Measurements from ENCODE around the gene CAMTA1.
A peak's percentile ranks its signal among the peaks of the same experiment; 100 is the strongest.

The CAMTA1 gene

DNA sequence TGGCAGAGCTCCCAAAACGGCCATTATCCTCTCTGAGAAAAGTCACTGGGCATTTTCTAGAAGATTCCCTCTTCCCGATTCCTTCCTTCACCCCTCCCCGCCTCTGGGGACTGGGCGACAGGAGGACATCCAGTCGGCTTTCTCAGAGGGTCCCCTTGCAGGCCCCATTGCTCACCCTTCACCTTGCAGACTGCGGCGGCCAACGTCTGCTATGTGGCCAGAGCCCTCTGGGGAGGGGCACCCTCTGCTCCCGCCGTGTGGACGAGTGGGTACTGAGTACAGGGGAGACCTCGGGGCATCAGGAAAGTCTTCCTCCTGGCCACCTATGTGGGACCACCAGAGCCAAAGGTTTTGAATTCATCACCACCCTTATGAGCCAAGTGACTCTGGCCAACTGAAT lies 692.3 kb downstream of the CAMTA1 start:
- DNase-seq (ENCODE audit: low spot score), result no peak

- no peak for DNase-seq (ENCODE audit: low spot score)
These were observed 693.0 kb downstream of the CAMTA1 start for GRCh38 chr1:7478142-7478790.

GRCh38 chr1:7478809-7479499 lies 693.7 kb downstream of the CAMTA1 start:
- peak; percentile 88 for DNase-seq (ENCODE audit: low spot score)

DNA sequence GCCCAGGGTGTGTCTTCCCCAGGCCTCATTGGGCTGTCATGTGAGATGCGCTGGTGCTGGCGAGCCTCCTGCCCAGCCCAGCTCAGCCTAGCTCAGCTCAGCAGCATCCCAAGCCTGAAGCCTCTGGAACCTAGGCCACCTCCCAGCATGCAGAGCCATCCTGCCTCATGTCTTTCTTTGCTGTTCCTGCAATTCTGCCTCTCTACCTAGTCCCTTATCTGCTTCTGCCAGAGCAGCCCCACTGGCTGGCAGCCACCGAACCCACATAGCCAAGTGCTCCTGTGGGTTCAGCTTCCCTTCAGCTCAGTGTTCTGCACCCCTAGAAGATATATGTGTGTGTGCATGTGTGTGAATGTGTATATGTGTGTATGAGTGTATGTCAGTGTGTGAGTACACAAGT lies 694.3 kb downstream of the CAMTA1 start:
- no peak for DNase-seq (ENCODE audit: low spot score)

GRCh38 chr1:7481194-7481593 lies 695.9 kb downstream of the CAMTA1 start:
- DNase-seq (ENCODE audit: low spot score), result no peak

- DNase-seq (ENCODE audit: low spot score), result no peak
These were observed 696.8 kb downstream of the CAMTA1 start for GRCh38 chr1:7482077-7482476.

GRCh38 chr1:7482772-7483495 lies 697.7 kb downstream of the CAMTA1 start:
- DNase-seq (ENCODE audit: low spot score), result no peak

DNA sequence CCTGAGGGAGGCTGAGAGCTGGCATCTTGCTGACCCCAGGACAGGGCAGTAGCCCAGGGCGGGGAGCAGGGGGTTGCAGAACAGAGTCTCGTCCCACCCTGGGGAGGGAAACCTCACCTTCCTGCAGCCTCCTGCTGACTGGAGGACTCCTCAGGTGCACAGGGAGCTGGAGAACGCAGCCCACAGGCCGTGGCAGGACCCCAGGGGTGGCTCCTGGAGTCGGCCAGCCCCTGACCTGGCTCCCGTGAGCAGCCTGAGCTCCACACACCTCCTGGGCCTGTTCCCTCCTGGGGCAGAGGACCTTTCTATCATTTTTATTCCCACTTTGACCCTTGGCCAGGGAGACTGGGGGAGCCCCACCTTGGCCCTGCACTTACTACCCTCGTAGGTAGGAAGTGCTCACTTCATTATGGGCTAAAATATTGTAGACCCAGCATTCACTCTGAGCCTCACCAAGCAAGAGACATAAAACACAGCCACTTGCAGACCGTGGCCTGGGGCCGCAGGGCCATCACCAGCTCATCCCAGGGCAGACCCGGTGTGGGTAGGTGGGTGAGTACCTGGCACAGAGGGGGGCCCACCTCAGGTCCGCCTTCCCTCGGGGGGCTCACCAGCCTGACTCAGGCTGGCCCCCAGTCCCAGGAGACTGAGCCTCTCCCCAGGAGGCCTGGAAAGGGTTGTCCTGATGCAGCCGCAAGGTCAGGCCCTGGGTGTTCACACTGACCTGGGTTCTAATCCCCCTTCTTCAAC lies 698.6 kb downstream of the CAMTA1 start:
- no peak for DNase-seq (ENCODE audit: low spot score)

DNA sequence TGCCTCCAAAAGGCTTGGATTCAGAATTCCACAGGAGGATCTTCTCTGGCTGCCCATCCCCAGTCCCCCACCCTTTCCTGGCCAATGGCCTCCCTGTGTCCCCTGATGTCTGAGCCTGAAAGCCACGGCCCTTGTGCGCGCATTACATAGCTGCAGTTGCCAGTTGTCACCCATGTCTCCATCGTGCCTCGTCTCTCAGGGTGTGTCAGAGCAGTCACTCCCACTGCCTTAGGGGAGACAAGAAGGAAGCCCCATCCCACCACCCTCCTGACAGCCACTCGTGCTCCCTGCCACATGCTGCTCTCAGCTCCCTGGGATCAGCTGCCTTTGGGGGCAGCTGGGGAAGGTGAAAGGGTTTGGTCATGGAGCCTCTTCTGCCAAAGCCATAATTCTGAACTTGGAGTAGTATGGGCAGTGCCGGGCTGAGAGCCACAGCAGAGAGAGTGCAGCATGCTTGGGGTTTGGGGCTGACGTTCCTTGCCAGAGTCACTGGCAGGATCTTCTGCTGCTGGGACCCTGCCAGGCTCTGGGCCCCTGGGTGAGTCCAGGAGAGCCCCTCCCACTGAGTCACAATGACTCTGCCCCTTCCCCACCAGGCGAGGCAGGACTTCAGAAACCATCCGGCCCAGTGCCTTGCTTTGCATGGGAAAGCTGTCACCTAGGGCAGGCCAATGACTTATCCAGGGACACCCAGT lies 700.0 kb downstream of the CAMTA1 start:
- DNase-seq (ENCODE audit: low spot score), result peak; percentile 55

DNA sequence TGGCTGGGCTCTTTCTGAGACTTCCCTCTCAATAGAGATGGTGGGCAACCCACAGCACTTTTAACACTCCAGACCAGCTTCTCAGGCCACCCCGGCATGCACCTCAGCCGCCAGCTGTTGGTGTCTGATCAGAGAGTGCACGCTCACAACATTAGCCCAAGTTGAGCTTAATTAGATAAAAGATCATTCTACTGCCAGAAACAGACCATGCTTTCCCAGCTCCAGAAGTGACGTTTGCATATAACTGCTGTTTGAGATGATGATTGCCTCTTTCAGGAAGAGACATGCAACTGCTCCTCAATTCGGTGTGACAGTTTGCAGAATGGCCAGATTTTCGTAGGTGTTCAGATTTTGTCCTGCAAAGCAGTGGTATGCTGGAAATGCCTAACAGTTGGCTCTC lies 700.6 kb downstream of the CAMTA1 start:
- no peak for DNase-seq (ENCODE audit: low spot score)

DNA sequence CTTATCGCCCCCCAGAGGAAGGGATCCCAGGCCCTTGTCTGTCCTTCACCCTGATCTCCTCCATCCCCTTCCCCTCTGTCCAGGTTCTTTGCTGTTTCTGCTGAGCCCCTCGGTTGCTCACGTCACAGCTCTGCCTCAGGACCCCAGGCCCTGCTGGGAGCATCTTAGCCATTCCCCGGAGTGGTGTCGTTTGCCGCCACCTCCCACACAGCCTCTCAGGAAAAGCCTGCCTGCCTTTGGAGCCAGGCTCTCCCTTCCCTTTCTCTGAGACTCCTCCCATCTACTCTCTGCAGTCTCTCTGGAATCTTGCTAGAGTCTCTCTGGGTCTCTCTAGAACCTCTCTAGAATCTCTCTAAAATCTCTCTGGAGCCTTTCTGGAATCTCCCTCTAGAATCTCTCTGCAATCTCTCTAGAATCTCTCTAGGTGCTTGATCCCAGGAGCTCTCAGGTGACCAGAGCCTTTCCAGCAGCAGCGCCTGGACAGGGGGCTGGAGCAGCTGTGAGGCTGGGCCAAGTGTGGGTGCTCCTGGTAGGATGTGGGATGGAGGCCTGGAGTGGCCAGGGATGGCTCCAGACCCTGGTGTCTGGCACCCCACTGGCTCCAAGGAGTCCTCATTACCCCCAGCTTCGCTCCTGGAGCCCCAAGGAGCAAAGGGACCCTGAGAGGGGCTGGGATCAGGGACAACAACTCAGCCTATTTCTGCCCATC lies 702.7 kb downstream of the CAMTA1 start:
- DNase-seq (ENCODE audit: low spot score), result no peak

DNA sequence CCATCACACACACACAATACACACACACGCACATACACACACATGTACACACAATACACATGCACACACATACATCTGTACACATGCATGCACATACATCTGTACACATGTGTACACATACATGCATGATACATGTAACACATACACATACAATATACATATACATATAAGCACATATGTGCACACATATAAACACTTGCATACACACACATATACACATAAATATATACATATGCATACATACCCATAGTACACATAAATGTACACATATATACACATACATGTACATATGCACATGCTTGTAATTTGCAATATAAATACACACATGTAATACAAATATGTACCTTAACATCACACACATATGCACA lies 703.2 kb downstream of the CAMTA1 start:
- no peak for DNase-seq (ENCODE audit: low spot score)

- DNase-seq (ENCODE audit: low spot score), result no peak
These were observed 704.3 kb downstream of the CAMTA1 start for GRCh38 chr1:7489586-7489985.

DNA sequence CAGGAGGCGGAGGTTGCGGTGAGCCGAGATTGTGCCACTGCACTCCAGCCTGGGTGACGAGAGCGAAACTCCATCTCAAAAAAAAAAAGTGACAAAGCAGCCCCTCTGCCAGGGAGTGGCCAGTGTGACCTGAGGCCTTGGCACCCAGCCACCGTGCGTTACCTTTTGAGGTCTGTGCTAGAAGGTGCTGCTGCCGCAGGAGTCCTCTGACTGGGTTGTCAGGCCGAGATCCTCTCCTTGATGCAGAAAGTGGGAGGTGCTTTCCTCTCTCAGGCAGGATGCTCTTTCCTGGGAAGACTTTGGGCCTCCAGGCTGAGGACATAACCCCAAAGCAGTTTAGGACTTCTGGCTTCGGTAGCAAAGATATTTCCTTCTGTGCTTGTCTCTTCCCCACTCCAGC lies 705.3 kb downstream of the CAMTA1 start:
- DNase-seq (ENCODE audit: low spot score), result no peak

GRCh38 chr1:7491109-7491817 lies 706.0 kb downstream of the CAMTA1 start:
- DNase-seq (ENCODE audit: low spot score), result peak; percentile 82

DNA sequence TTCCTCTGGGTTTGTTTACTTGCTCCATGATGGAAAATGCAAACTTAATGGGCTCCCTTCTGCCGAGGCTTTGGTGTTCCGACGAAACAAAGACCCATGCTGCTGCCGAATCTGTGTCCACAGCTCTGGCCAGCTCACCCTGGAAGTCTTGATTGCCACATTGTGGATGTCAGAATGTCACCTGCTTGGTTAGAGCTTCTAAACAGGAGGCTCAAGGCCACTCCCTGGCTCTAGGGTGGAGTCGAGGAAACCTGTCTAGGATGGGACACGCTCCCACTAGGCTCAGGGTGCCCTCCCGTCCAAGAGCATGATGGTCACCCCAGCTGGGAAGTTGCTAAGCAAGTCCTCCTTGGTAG lies 706.5 kb downstream of the CAMTA1 start:
- DNase-seq (ENCODE audit: low spot score), result no peak

DNA sequence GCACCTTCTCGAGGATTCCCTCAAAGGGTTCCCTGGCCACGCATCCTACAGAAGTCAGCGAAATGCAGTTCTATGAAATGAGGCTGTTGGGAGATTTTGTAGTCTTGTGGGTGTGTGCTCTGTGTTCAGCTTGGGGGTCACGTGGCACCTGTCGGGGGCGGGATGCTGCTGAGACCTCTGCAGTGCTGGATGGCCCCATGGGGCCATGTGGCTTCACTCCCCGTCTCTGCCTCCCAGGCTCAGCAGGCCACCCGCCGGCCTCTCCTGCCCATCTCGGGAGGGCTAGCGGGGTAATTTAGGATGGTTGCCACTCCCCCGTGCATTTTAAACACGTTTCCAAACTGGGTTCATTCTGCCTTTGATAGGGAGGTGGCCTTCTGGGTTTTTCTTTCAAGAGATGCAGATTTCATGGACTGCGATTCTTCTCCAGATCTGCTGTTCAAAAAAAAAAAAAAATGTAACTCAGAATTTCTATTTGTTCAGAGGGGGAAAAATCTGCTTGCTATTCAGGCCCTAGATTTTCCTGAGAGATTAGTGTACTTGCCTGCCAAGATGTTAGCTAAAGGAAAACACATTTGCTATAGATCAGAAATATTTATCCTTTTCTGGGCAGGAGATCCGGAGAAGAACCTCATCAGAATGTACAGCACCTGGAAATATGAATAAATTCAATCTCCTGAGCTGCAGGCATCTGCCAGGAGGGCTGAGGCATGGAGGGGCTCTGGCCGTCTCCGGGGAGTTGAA lies 708.6 kb downstream of the CAMTA1 start:
- no peak for DNase-seq (ENCODE audit: low spot score)

DNA sequence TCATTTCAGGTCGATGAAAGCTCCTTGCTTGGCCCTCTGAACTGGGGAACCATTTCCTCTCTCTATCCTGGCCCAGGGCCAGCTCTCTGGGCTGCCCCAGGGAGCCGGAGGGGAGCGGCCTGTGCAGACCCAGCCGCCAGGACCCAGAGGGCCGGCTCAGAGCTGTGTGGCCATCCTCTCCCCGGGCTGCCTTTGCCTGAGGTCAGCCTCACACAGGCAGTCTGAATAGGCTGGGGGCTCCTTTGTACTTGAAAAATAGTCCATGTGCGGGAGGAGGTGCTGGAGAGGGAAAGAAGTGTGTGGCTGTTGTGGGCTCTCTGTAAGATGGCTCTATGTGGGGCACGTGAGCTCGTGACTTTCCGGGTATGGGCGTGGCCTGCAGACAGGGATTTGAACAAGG lies 710.7 kb downstream of the CAMTA1 start:
- no peak for DNase-seq (ENCODE audit: low spot score)

DNA sequence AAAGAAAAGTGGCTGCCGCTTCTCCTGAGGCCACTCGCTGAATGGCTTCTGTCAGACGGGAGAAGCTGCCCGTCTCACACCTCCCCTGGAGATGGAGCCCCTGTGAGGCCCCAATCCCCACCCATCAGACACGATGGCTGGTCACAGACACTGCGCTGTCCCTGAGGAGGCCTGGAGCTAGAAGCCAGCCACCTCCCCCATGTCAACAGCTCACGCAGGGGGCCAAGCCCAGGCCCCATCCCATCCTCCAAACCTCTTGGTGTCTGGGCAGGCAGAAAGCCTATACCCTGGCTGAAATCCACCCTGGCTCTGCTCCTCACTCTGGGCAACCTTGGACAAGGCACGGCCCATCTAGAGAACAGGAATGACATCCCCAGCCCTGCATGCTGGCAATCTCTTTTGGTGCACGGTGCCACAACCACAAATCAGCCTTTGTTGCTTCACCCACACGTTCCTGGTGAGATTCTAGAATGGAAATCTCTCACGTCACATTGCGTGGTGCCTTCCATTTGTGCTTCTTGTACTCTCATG lies 711.9 kb downstream of the CAMTA1 start:
- DNase-seq (ENCODE audit: low spot score), result no peak
